ENCODE measurements around the gene RBMXL3. TPM values are rescaled to one million over a fixed set of nuclear protein-coding genes. Genes with fewer than 3 reads are reported as not detected.

RBMXL3 gene
- total and polyA plus RNA-seq, 2 donors (not counting 1 experiment from before 2014, with no cell fraction given): not detected

DNA sequence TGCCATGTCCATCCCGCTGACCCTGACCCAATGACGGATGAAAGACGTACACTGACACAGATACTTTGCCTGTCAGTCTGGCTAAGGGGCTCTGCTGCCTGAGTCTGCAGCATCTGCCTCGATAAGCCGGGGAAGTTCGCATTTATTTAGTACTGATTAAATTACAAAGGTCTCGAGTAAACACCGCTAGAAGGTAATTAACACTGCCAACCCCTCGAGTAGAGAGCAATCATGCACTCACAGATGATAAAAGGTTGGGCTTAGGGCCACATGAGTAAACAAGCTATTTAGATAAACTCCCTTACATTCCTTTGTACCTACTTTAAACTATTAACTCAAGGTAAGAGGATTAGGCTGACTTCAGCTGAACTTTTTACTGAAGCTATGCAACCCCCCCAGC is 16.0 kb upstream of the RBMXL3 start:
- Histone ChIP-seq H3K27me3 (ENCODE audit: control insufficient read depth, insufficient read depth, low read length) (no peaks in the 10 kb centered on the region), H3K27ac (ENCODE audit: insufficient read depth, low read length) (no peak overlapping the region), H3K36me3 (ENCODE audit: control insufficient read depth, insufficient read depth, low read length) (no peaks in the 10 kb centered on the region), H3K9ac (ENCODE audit: insufficient read depth, low read length) (no peak overlapping the region), H3K4me1 (ENCODE audit: control insufficient read depth, extremely low read depth, insufficient read depth, low read length) (no peaks in the 10 kb centered on the region), H4K20me1 (ENCODE audit: control insufficient read depth, extremely low read depth, insufficient read depth, low read length) (no peaks in the 10 kb centered on the region), H3K9me3 (ENCODE audit: control insufficient read depth, insufficient read depth, low read depth, low read length) (no peaks in the 10 kb centered on the region), H3K4me3 (replicated peaks in 1 of 4; ENCODE audit: control extremely low read depth in 1 of 4, insufficient read depth in 1 of 4, low read depth in 3 of 4, low read length in 4 of 4) (no peak overlapping the region), H3K79me2 (ENCODE audit: control insufficient read depth, insufficient read depth, low read length) (no peaks in the 10 kb centered on the region), H2AFZ (ENCODE audit: low read length) (no peak overlapping the region), H3K4me2 (ENCODE audit: extremely low read depth, insufficient read depth, low read length) (no peak overlapping the region)
- TF ChIP-seq, protein P1, sequence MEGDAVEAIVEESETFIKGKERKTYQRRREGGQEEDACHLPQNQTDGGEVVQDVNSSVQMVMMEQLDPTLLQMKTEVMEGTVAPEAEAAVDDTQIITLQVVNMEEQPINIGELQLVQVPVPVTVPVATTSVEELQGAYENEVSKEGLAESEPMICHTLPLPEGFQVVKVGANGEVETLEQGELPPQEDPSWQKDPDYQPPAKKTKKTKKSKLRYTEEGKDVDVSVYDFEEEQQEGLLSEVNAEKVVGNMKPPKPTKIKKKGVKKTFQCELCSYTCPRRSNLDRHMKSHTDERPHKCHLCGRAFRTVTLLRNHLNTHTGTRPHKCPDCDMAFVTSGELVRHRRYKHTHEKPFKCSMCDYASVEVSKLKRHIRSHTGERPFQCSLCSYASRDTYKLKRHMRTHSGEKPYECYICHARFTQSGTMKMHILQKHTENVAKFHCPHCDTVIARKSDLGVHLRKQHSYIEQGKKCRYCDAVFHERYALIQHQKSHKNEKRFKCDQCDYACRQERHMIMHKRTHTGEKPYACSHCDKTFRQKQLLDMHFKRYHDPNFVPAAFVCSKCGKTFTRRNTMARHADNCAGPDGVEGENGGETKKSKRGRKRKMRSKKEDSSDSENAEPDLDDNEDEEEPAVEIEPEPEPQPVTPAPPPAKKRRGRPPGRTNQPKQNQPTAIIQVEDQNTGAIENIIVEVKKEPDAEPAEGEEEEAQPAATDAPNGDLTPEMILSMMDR (conservative IDR thresholded peaks at IDR 0.05 in 1 of 2, IDR thresholded peaks at IDR 0.05 in 1 of 2; ENCODE audit: low read depth in 1 of 2, low read length in 2 of 2): no peak
- no peak for TF ChIP-seq EZH2 (IDR thresholded peaks at IDR 0.05; ENCODE audit: low read length, missing control alignments)
- no peak for DNase-seq (ENCODE audit: low read depth in 2 of 2)

GRCh38 chrX:115174548-115174947 is 14.7 kb upstream of the RBMXL3 start:
- TF ChIP-seq, protein P1 (conservative IDR thresholded peaks at IDR 0.05 in 1 of 2, IDR thresholded peaks at IDR 0.05 in 1 of 2; ENCODE audit: low read depth in 1 of 2, low read length in 2 of 2): no peak
- TF ChIP-seq EZH2 (IDR thresholded peaks at IDR 0.05; ENCODE audit: low read length, missing control alignments): no peak
- Histone ChIP-seq H3K4me1 (ENCODE audit: control insufficient read depth, extremely low read depth, insufficient read depth, low read length) (no peaks in the 10 kb centered on the region), H3K4me3 (replicated peaks in 1 of 4; ENCODE audit: control extremely low read depth in 1 of 4, insufficient read depth in 1 of 4, low read depth in 3 of 4, low read length in 4 of 4) (no peak overlapping the region), H3K27me3 (ENCODE audit: control insufficient read depth, insufficient read depth, low read length) (no peaks in the 10 kb centered on the region), H3K36me3 (ENCODE audit: control insufficient read depth, insufficient read depth, low read length) (no peaks in the 10 kb centered on the region), H3K9me3 (ENCODE audit: control insufficient read depth, insufficient read depth, low read depth, low read length) (no peaks in the 10 kb centered on the region), H3K4me2 (ENCODE audit: extremely low read depth, insufficient read depth, low read length) (no peak overlapping the region), H2AFZ (ENCODE audit: low read length) (no peak overlapping the region), H3K27ac (ENCODE audit: insufficient read depth, low read length) (no peak overlapping the region), H4K20me1 (ENCODE audit: control insufficient read depth, extremely low read depth, insufficient read depth, low read length) (no peaks in the 10 kb centered on the region), H3K79me2 (ENCODE audit: control insufficient read depth, insufficient read depth, low read length) (no peaks in the 10 kb centered on the region), H3K9ac (ENCODE audit: insufficient read depth, low read length) (no peak overlapping the region)
- peak; percentile 1 to 10 for DNase-seq (ENCODE audit: low read depth in 2 of 2)

DNA sequence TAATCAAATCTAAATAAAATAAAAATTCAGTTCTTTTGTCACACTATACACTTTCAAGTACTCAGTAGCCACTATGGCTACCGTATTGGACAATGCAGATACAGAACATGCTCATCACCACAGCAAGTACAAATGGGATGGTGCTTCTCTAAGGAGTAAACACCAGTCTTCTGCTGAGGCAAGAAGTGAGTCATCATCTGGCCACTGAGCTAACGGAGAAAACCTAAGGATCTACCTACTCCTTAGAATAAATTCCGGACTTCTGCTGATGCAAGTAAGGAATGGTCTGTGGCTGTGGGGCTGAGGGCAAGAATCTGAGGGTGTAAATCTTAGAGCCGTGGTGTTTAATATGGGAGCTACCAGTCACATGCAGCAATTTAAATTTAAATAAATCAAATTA is 11.3 kb upstream of the RBMXL3 start:
- Histone ChIP-seq H3K4me1 (ENCODE audit: control insufficient read depth, extremely low read depth, insufficient read depth, low read length) (no peaks in the 10 kb centered on the region), H2AFZ (ENCODE audit: low read length) (no peak overlapping the region), H3K4me2 (ENCODE audit: extremely low read depth, insufficient read depth, low read length) (no peak overlapping the region), H3K27ac (ENCODE audit: insufficient read depth, low read length) (no peak overlapping the region), H3K4me3 (replicated peaks in 1 of 4; ENCODE audit: control extremely low read depth in 1 of 4, insufficient read depth in 1 of 4, low read depth in 3 of 4, low read length in 4 of 4) (no peak overlapping the region), H4K20me1 (ENCODE audit: control insufficient read depth, extremely low read depth, insufficient read depth, low read length) (no peaks in the 10 kb centered on the region), H3K9ac (ENCODE audit: insufficient read depth, low read length) (no peak overlapping the region), H3K27me3 (ENCODE audit: control insufficient read depth, insufficient read depth, low read length) (no peaks in the 10 kb centered on the region), H3K79me2 (ENCODE audit: control insufficient read depth, insufficient read depth, low read length) (no peaks in the 10 kb centered on the region), H3K9me3 (ENCODE audit: control insufficient read depth, insufficient read depth, low read depth, low read length) (no peaks in the 10 kb centered on the region), H3K36me3 (ENCODE audit: control insufficient read depth, insufficient read depth, low read length) (no peaks in the 10 kb centered on the region)
- no peak for TF ChIP-seq EZH2 (IDR thresholded peaks at IDR 0.05; ENCODE audit: low read length, missing control alignments)
- TF ChIP-seq, protein P1 (conservative IDR thresholded peaks at IDR 0.05 in 1 of 2, IDR thresholded peaks at IDR 0.05 in 1 of 2; ENCODE audit: low read depth in 1 of 2, low read length in 2 of 2): no peak
- peak; percentile 15 to 20 for DNase-seq (ENCODE audit: low read depth in 2 of 2)

All from fibroblast of lung (primary cell).